DMS153 treated with DMSO at 0.1 percent for 48 hours (cell line): ENCODE measurements around the gene SMYD3.

Source experiments
- DNase-seq: peaks from one replicate; lab custom pipeline; 2025; ENCODE audit not compliant: unreplicated experiment; lab: John Stamatoyannopoulos, UW

SMYD3 gene

GRCh38 chr1:246182149-246182851 lies 324.8 kb downstream of the SMYD3 start:
- no peak for DNase-seq

DNA sequence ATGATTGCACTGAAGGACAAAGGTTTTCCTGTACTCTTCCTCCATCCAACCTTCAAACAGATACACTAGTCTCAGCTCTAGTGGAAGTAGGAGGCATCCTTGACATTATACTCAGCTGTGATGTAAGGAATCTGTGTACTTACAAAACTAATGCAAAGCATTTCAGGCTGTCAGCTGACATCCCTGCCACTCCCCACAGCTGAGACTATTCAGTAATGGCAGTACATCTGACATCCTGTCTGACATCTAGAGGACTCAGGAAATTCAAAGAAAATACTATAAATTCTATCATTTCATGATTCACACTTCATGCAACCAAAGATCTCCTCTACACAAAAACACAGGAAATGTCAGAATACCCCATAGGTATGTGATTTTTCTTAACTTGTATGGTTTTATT lies 325.8 kb downstream of the SMYD3 start:
- DNase-seq: no peak

GRCh38 chr1:246179401-246179800 lies 327.7 kb downstream of the SMYD3 start:
- no peak for DNase-seq

- no peak for DNase-seq
These were observed 328.3 kb downstream of the SMYD3 start for GRCh38 chr1:246178717-246179311.

DNA sequence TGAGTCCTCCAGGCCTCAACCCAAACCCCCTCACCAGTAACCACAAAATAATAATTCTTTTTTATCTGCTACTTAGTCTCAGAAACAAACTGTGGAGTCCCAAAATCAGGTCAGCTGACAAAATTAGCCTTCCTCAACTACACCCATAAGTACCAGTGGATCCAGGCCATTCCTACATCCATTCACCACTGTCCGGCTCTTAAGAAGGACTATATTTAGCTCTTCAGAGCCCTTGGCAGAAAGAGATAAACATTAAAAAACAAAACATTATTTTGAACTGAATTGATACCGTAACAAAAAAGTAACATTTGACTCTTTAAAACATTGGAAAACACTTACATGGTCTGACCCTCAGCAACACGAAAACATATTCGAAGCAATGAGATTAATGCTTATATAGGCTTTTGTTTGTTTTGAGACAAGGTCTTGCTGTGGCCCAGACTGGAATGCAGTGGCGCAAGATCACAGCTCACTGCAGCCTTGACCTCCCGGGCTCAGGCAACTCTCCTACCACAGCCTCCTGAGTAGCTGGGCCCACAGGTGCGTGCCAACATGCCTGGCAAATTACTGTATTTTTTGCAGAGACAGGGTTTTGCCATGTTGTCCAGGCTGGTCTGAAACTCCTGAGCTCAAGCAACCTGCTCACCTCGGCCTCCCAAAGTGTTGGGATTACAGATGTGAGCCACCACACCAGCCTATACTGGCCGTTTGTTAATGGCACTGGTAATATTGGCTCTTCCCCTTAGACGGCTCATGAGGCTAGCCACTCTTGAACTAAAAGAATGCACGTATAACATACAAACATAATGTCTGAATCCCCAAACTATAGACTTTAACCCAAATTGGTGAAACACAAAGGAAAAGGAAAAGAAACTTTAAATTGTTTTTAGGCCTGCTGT lies 330.7 kb downstream of the SMYD3 start:
- no peak for DNase-seq

DNA sequence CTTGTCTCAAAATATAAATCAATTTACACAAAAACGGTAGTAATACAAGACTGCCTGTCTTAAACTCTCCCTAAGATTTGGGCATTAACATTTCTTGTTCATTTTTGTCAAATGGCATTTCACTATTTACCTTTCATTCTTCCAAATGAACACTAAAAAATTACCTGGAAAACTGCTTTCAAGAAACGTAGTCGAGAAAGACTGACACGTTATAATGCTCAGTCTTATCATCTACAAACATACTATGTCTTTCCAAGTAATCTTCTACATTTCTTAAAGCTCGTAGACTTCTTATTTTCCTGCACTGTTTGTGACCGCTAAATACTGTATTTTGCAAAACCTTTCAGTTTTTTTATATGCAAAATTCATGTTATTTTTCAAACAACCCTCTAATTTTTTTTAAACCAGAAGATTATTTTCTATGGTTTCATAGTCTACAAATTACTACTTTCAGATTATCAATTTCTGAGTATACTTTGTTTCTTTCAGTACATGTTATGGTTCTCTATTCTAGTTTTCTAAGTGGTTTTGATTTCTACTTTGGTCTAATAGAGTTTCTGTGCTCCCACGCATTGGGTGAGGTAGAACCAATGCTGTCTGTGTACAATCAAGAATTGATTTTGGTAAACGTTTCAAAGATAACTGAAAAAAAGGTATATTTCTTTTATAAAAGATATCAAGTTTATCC lies 336.4 kb downstream of the SMYD3 start:
- no peak for DNase-seq

DNA sequence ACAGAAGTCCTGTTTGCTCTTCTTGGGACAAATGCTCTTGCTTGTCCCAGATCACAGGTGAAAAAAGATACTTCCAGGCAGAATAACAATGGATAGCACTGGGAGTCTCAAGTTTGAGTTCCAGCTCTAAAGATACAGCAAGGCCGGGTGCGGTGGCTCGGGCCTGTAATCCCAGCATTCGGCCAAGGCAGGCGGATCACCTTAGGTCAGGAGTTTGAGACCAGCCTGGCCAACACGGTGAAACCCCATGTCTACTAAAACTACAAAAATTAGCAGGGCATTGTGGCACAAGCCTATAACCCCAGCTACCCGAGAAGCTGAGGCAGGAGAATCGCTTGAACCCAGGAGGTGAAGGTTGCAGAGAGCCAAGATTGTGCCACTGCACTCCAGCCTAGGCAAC lies 337.6 kb downstream of the SMYD3 start:
- DNase-seq: no peak

DNA sequence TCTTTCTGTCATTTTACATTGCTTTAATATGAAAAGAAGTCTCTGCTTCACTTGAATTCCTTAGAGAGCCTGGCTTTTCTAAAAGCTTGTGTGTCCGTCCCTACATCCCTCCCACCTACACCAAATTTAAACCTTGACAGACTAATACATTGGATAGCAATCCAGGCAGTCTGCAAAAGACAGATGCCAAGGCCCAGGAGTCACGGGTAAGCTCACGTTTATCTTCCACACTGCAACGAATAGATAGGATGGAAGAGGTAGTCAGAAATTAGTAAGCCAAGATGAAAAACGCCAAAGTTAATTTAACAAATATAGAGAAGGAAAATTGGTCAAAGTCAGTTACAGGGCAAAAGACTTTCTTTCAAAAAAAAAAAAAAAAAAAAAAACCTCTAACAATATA lies 338.1 kb downstream of the SMYD3 start:
- no peak for DNase-seq

GRCh38 chr1:246166841-246167240 lies 340.2 kb downstream of the SMYD3 start:
- DNase-seq: peak; percentile 86

DNA sequence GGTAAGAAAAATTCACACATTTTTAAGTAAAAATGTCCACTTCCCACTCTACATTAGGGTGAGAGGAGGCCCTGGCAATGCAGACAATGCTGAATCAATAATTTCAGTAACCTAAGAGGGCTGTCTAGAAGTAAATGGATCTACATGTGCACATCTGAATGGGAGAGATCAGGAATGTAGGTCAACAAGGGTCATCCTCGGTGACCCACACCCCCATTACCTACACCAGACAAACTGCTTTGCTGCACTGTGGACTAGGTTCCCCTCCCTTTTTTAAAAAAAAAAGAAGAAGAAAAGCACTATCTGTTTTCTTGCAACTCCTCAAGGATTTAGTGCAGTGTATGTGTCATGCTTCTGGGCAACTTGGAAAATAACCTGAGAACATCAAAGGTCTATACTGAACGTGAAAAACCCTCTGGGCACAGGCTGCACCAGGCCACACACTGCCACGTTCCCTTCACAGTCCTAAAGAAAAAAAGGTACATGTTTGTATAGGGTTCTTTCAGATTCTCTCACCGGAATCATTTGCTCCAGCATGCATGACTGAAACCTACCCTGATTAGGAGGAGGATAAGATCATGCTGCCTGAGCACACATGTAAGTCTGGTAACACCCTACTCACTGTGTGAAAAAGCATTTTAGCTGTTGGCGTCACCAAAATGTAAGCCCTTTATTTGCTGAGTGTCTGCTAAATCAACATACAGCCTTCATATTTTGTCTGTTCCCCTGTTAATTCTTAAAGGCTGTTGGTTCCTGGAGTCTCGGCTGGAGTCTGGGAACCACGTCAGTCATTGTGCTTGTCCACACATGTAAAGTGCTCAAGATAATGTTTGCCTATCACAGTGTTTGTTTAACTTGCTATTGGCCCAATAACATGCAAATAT lies 341.0 kb downstream of the SMYD3 start:
- peak; percentile 98 for DNase-seq

GRCh38 chr1:246164764-246165163 lies 342.3 kb downstream of the SMYD3 start:
- no peak for DNase-seq

GRCh38 chr1:246162560-246162959 lies 344.5 kb downstream of the SMYD3 start:
- DNase-seq: no peak

- no peak for DNase-seq
These were observed 345.5 kb downstream of the SMYD3 start for GRCh38 chr1:246161626-246162025.

- DNase-seq: peak; percentile 92
These were observed 346.2 kb downstream of the SMYD3 start for GRCh38 chr1:246160905-246161304.

DNA sequence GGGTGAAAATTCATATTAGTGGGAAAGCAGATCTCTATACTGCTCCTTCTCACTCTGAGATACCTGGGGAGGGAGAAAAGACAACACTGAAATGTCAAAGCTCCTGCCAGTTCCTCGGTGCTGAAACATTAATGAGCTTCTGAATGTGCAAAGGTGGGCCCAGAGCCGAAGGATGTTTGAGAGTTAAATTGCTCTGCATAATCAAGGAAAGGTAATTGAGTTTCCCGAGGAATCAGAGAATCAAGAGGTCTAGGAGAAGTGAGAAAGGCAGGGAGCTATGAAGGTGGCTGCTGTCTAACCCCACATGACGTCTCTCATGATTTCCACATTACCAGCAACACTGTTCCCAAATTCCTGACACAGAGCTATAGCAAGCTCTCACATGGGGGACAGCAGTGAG lies 346.7 kb downstream of the SMYD3 start:
- DNase-seq: no peak

DNA sequence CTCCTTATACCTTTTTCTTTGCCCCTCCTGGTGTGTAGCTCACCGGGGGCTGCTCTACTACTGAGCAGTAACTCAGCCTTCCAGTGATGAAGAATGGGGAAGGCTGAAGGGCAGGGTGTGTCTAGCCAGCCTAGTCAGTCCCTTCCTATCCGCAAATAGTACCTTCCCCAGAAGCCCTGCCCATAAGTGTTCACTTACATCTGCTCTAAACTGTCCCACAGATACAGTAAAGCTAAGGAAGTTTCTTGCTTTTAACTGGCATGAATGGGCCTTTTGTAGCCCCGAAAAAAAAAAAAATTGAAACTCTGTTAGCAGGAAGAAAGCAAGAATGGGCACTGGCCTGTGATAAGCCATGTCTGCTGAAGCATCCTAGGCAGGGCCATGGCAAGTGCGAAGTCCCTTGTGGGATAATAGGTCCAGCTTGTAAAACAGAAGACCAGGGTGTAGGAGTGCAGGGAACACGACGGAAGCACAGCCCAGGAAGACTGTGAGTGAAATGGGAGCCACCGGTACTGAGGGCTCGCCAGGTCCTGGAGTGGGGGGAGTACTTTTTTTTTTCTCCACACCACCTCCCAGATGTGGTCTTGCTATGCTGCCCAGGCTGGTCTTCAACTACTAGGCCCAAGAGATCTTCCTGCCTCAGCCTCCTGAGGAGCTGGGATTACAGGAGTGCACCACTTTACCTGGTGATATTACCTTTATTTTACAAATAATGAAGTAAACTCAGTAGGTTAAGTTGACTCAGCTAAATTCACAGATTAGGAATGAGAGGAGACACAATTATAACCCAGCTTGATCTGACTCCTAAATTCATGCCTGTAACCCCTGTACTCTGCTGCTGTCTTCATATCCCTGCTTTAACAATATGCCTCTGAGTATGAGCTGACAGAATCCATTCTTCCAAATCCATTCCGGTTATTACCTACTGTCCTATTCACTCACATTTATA lies 347.5 kb downstream of the SMYD3 start:
- DNase-seq: no peak

- no peak for DNase-seq
These were observed 348.9 kb downstream of the SMYD3 start for GRCh38 chr1:246158131-246158530.

- no peak for DNase-seq
These were observed 349.6 kb downstream of the SMYD3 start for GRCh38 chr1:246157516-246157915.

DNA sequence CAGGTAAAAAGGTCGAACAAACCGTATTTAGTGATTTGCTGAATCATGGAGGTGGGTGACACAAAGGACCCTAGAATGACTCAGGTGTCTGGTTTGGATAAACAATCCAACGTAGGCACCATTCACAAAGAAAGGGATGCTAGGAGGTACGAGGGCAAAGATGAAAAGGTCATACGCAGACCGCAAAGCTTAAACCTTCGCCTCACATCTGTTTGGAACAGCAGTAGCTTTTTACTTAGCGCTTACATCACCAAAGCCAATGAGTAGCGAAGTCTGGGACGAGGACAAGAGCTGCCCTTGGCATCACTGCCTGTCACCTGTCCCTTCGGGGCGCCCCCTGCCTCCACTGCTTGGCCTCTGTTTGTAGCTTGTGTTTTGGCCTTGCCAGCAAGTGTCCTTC lies 350.2 kb downstream of the SMYD3 start:
- no peak for DNase-seq
